ENCODE data around the gene NDE1.

- TF ChIP-seq POLR2A (IDR thresholded peaks at IDR 0.05) (no peak), CTCF (IDR thresholded peaks at IDR 0.05) (no peak), POLR2AphosphoS5 (IDR thresholded peaks at IDR 0.05) (no peak), EP300 (IDR thresholded peaks at IDR 0.05) (no peak)
Measured at GRCh38 chr16:15769239-15769638, 119.2 kb downstream of the NDE1 start.

Measured in stomach (tissue), 4 donors.